HepG2 (cell line): Measurements from ENCODE around the gene SNAPIN. TPM values are rescaled to one million over a fixed set of nuclear protein-coding genes. Genes with fewer than 3 reads are reported as not detected.

Experiments
- EED ChIP-seq: sonication (generic); formaldehyde crosslinking; IDR thresholded peaks from 2 replicates; pipeline ENCODE4 v1.5.0; 2020; ENCODE audit warnings: mild to moderate bottlenecking, missing genetic modification reagents
- HOXA9 ChIP-seq: sonication (generic); formaldehyde crosslinking; IDR thresholded peaks from 2 replicates; pipeline ENCODE4 v1.8.1; 2022; ENCODE audit warnings: missing genetic modification reagents, mild to moderate bottlenecking, moderate library complexity, borderline replicate concordance
- MTF2 ChIP-seq: sonication (generic); formaldehyde crosslinking; IDR thresholded peaks from 2 replicates; pipeline ENCODE4 v1.5.0; 2020; ENCODE audit warnings: missing genetic modification reagents, borderline replicate concordance
- MYC ChIP-seq: sonication (generic); formaldehyde crosslinking; IDR thresholded peaks from 2 replicates; pipeline ENCODE4 v1.9.0; 2021; ENCODE audit warnings: missing genetic modification reagents, borderline replicate concordance
- ZNF615 ChIP-seq: sonication (generic); formaldehyde crosslinking; IDR thresholded peaks from 2 replicates; pipeline ENCODE4 v1.5.0; 2020; ENCODE audit warnings: mild to moderate bottlenecking, missing genetic modification reagents, borderline replicate concordance
- ZNF777 ChIP-seq: sonication (generic); formaldehyde crosslinking; IDR thresholded peaks from 2 replicates; pipeline ENCODE4 v1.4.0; 2020; ENCODE audit warnings: missing genetic modification reagents
- ZNF780A ChIP-seq: sonication (generic); formaldehyde crosslinking; IDR thresholded peaks from 2 replicates; pipeline ENCODE4 v1.8.0; 2022; ENCODE audit warnings: mild to moderate bottlenecking, missing genetic modification reagents, moderate library complexity
- polyA plus RNA-seq, 8 experiments: library from polyadenylated mRNA; depleted of rRNA in 3 of 8; stranded (reverse) in 7 of 8; unstranded in 1 of 8; fragments of >200 nt; fragmentation: Illumina TruSeq in 4 of 8; extraction: Trizol in 4 of 8; gene quantifications; 2 replicates each; pipeline versions ENCODE4 v1.2.1 to v1.2.3, GENCODE V29; 2011 to 2016; ENCODE audit warnings: low read depth in 4 of 8, missing spikeins in 1 of 8, mixed read lengths in 1 of 8; ENCODE audit not compliant: insufficient read depth in 1 of 8
- total RNA-seq, 5 experiments: library from RNA; depleted of rRNA; stranded (reverse); fragments of >200 nt; fragmentation: Illumina TruSeq; extraction: Trizol; gene quantifications; 2 replicates each; pipeline ENCODE4 v1.2.3, GENCODE V29; 2016; ENCODE audit warnings: low read depth in 1 of 5
- TF ChIP-seq, protein P1 (sequence below): sonication (generic); formaldehyde crosslinking; IDR thresholded peaks from 2 replicates; pipeline ENCODE4 v1.4.0; 2020; ENCODE audit warnings: missing genetic modification reagents
- TF ChIP-seq, protein P2 (sequence below): sonication (generic); formaldehyde crosslinking; IDR thresholded peaks from 2 replicates; pipeline ENCODE4 v1.4.0; 2020; ENCODE audit warnings: low read depth, missing genetic modification reagents
- TF ChIP-seq, protein P3 (sequence below): sonication (generic); formaldehyde crosslinking; conservative IDR thresholded peaks from 2 replicates; pipeline ENCODE4 v1.4.0; 2020; ENCODE audit warnings: mild to moderate bottlenecking, missing genetic modification reagents, moderate library complexity
- TF ChIP-seq, protein P4 (sequence below): sonication (generic); formaldehyde crosslinking; IDR thresholded peaks from 2 replicates; pipeline ENCODE4 v1.5.1; 2020; ENCODE audit warnings: missing genetic modification reagents, mild to moderate bottlenecking, borderline replicate concordance
- TF ChIP-seq, protein P5 (sequence below): sonication (generic); formaldehyde crosslinking; IDR thresholded peaks from 2 replicates; pipeline ENCODE4 v1.4.0; 2020; ENCODE audit warnings: mild to moderate bottlenecking, missing genetic modification reagents
- TF ChIP-seq, protein P6 (sequence below): sonication (generic); formaldehyde crosslinking; IDR thresholded peaks from 2 replicates; pipeline ENCODE4 v1.9.0; 2022; ENCODE audit warnings: missing genetic modification reagents, mild to moderate bottlenecking, borderline replicate concordance

SNAPIN gene
- total and polyA plus RNA-seq, 2 of the 13 experiments (the other 11 are each of a cell fraction or from before 2014, with no cell fraction given): 23.9 to 25.7 TPM

DNA sequence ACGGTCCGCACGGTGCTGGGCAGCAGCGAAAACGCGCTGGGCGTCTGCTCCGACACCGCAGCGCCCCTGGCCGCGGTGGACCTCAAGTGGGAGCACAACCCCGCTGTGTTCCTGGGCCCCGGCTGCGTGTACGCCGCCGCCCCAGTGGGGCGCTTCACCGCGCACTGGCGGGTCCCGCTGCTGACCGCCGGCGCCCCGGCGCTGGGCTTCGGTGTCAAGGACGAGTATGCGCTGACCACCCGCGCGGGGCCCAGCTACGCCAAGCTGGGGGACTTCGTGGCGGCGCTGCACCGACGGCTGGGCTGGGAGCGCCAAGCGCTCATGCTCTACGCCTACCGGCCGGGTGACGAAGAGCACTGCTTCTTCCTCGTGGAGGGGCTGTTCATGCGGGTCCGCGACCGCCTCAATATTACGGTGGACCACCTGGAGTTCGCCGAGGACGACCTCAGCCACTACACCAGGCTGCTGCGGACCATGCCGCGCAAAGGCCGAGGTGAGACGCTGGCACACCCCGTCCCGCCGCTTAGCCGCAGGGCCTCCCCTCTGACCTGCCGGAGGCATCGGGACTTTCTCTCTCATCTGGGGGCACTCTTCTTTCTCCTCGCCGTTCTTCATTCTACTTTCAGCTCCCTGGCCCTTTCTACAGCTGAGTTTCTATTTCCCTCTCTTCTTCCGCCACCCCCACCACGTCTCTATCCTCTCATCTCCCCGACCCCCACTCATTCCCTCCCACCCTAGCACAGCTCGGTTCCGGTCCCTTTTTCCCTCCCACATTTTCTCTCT is 21.0 kb downstream of the SNAPIN start (continued):
- TF ChIP-seq, protein P1, sequence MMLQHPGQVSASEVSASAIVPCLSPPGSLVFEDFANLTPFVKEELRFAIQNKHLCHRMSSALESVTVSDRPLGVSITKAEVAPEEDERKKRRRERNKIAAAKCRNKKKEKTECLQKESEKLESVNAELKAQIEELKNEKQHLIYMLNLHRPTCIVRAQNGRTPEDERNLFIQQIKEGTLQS (CRISPR knock-in tag): no peak
- TF ChIP-seq MTF2 (CRISPR knock-in tag) (peak; percentile 94), ZNF777 (peak; percentile 99), HOXA9 (CRISPR knock-in tag) (peak; percentile 47), EED (peak; percentile 22; the same call in 1 of the 2 replicates), ZNF615 (no peak), MYC (peak; percentile 39; the same call in 1 of the 2 replicates), ZNF780A (CRISPR knock-in tag) (0 out of 2 replicates have a peak, but pooled peaks have one; percentile 15)
- TF ChIP-seq, protein P2, sequence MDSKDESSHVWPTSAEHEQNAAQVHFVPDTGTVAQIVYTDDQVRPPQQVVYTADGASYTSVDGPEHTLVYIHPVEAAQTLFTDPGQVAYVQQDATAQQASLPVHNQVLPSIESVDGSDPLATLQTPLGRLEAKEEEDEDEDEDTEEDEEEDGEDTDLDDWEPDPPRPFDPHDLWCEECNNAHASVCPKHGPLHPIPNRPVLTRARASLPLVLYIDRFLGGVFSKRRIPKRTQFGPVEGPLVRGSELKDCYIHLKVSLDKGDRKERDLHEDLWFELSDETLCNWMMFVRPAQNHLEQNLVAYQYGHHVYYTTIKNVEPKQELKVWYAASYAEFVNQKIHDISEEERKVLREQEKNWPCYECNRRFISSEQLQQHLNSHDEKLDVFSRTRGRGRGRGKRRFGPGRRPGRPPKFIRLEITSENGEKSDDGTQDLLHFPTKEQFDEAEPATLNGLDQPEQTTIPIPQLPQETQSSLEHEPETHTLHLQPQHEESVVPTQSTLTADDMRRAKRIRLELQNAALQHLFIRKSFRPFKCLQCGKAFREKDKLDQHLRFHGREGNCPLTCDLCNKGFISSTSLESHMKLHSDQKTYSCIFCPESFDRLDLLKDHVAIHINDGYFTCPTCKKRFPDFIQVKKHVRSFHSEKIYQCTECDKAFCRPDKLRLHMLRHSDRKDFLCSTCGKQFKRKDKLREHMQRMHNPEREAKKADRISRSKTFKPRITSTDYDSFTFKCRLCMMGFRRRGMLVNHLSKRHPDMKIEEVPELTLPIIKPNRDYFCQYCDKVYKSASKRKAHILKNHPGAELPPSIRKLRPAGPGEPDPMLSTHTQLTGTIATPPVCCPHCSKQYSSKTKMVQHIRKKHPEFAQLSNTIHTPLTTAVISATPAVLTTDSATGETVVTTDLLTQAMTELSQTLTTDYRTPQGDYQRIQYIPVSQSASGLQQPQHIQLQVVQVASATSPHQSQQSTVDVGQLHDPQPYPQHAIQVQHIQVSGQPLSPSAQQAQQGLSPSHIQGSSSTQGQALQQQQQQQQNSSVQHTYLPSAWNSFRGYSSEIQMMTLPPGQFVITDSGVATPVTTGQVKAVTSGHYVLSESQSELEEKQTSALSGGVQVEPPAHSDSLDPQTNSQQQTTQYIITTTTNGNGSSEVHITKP: no peak
- TF ChIP-seq, protein P3, sequence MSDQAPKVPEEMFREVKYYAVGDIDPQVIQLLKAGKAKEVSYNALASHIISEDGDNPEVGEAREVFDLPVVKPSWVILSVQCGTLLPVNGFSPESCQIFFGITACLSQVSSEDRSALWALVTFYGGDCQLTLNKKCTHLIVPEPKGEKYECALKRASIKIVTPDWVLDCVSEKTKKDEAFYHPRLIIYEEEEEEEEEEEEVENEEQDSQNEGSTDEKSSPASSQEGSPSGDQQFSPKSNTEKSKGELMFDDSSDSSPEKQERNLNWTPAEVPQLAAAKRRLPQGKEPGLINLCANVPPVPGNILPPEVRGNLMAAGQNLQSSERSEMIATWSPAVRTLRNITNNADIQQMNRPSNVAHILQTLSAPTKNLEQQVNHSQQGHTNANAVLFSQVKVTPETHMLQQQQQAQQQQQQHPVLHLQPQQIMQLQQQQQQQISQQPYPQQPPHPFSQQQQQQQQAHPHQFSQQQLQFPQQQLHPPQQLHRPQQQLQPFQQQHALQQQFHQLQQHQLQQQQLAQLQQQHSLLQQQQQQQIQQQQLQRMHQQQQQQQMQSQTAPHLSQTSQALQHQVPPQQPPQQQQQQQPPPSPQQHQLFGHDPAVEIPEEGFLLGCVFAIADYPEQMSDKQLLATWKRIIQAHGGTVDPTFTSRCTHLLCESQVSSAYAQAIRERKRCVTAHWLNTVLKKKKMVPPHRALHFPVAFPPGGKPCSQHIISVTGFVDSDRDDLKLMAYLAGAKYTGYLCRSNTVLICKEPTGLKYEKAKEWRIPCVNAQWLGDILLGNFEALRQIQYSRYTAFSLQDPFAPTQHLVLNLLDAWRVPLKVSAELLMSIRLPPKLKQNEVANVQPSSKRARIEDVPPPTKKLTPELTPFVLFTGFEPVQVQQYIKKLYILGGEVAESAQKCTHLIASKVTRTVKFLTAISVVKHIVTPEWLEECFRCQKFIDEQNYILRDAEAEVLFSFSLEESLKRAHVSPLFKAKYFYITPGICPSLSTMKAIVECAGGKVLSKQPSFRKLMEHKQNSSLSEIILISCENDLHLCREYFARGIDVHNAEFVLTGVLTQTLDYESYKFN: no peak
- TF ChIP-seq, protein P4, sequence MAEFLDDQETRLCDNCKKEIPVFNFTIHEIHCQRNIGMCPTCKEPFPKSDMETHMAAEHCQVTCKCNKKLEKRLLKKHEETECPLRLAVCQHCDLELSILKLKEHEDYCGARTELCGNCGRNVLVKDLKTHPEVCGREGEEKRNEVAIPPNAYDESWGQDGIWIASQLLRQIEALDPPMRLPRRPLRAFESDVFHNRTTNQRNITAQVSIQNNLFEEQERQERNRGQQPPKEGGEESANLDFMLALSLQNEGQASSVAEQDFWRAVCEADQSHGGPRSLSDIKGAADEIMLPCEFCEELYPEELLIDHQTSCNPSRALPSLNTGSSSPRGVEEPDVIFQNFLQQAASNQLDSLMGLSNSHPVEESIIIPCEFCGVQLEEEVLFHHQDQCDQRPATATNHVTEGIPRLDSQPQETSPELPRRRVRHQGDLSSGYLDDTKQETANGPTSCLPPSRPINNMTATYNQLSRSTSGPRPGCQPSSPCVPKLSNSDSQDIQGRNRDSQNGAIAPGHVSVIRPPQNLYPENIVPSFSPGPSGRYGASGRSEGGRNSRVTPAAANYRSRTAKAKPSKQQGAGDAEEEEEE (CRISPR knock-in tag): no peak
- TF ChIP-seq, protein P5, sequence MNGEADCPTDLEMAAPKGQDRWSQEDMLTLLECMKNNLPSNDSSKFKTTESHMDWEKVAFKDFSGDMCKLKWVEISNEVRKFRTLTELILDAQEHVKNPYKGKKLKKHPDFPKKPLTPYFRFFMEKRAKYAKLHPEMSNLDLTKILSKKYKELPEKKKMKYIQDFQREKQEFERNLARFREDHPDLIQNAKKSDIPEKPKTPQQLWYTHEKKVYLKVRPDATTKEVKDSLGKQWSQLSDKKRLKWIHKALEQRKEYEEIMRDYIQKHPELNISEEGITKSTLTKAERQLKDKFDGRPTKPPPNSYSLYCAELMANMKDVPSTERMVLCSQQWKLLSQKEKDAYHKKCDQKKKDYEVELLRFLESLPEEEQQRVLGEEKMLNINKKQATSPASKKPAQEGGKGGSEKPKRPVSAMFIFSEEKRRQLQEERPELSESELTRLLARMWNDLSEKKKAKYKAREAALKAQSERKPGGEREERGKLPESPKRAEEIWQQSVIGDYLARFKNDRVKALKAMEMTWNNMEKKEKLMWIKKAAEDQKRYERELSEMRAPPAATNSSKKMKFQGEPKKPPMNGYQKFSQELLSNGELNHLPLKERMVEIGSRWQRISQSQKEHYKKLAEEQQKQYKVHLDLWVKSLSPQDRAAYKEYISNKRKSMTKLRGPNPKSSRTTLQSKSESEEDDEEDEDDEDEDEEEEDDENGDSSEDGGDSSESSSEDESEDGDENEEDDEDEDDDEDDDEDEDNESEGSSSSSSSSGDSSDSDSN (CRISPR knock-in tag): peak; percentile 65; the same call in 1 of the 2 replicates
- TF ChIP-seq, protein P6, sequence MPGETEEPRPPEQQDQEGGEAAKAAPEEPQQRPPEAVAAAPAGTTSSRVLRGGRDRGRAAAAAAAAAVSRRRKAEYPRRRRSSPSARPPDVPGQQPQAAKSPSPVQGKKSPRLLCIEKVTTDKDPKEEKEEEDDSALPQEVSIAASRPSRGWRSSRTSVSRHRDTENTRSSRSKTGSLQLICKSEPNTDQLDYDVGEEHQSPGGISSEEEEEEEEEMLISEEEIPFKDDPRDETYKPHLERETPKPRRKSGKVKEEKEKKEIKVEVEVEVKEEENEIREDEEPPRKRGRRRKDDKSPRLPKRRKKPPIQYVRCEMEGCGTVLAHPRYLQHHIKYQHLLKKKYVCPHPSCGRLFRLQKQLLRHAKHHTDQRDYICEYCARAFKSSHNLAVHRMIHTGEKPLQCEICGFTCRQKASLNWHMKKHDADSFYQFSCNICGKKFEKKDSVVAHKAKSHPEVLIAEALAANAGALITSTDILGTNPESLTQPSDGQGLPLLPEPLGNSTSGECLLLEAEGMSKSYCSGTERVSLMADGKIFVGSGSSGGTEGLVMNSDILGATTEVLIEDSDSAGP (CRISPR knock-in tag): peak; percentile 64; the same call in 1 of the 2 replicates
